Endothelial cell of umbilical vein (primary cell): Measurements from ENCODE around the gene IGSF22. TPM values are rescaled to one million over a fixed set of nuclear protein-coding genes. Genes with fewer than 3 reads are reported as not detected.

Experiments
- BruUV-seq: library from RNA; stranded (reverse); fragments of 400-500 nt; replicated peaks from 2 replicates; lab custom pipeline; 2021; lab: Mats Ljungman, UMichigan
- CTCF ChIA-PET: fragments of 300-600, 350-600 bp; sonication (Branson Sonifier 250); formaldehyde crosslinking; loops from one replicate; lab custom pipeline; 2021; ENCODE audit warnings: antibody characterized with exemption, inconsistent platforms; lab: Charles Lee
- POLR2A ChIA-PET: fragments of 300-600, 350-600 bp; sonication (Branson Sonifier 250); formaldehyde crosslinking; loops from one replicate; lab custom pipeline; 2021; ENCODE audit warnings: antibody characterized with exemption, inconsistent platforms; lab: Charles Lee
- DNase-seq: peaks from one replicate; pipeline ENCODE4 v3.0.0-alpha.2; 2011; ENCODE audit warnings: low read depth, low spot score
- FAIRE-seq: peaks from 2 replicates; lab custom pipeline; 2011; peaks lifted over from hg19 to GRCh38; lab: Jason Lieb, UNC
- H2AFZ ChIP-seq: 2 replicates; pipeline ENCODE4 v1.6.0; 2012; ENCODE audit warnings: low read depth, low read length, control low read depth, inconsistent platforms
- H3K27ac ChIP-seq: 2 replicates; pipeline ENCODE4 v1.5.1; 2011; ENCODE audit warnings: low read depth, mild to moderate bottlenecking, control low read depth, low read length, moderate library complexity; ENCODE audit not compliant: insufficient read depth
- H3K27me3 ChIP-seq, 2 experiments: 2 replicates each; pipeline versions ENCODE4 v1.6.0 to v1.6.1; 2011; ENCODE audit warnings: low read length in 2 of 2, mixed read lengths in 1 of 2; ENCODE audit not compliant: control insufficient read depth in 2 of 2, insufficient read depth in 2 of 2
- H3K36me3 ChIP-seq, 2 experiments: 2 replicates in 1 of 2; 3 replicates in 1 of 2; pipeline ENCODE4 v1.5.1; 2011; ENCODE audit warnings: low read length in 2 of 2, mild to moderate bottlenecking in 1 of 2, moderate library complexity in 1 of 2; ENCODE audit not compliant: control insufficient read depth in 2 of 2, insufficient read depth in 2 of 2; ENCODE audit errors: extremely low read depth in 1 of 2
- H3K4me1 ChIP-seq: 3 replicates; pipeline ENCODE4 v1.5.1; 2011; ENCODE audit warnings: mild to moderate bottlenecking, low read length; ENCODE audit not compliant: control insufficient read depth, insufficient read depth; ENCODE audit errors: extremely low read depth
- H3K4me2 ChIP-seq: 2 replicates; pipeline ENCODE4 v1.6.1; 2011; ENCODE audit warnings: low read length, control low read depth, mixed read lengths; ENCODE audit not compliant: insufficient read depth
- H3K4me3 ChIP-seq, 3 experiments: fragments of 200-600 bp in 1 of 3; sonication (generic), shearing (Covaris generic) in 1 of 3; replicated peaks in 1 of 3; 2 replicates each; pipeline ENCODE4 v1.5.1; 2011 to 2016; ENCODE audit warnings: control low read depth in 3 of 3, low read length in 3 of 3, mild to moderate bottlenecking in 2 of 3, inconsistent platforms in 1 of 3, low read depth in 1 of 3, moderate library complexity in 1 of 3; ENCODE audit not compliant: insufficient read depth in 1 of 3
- H3K79me2 ChIP-seq: 2 replicates; pipeline ENCODE4 v1.6.0; 2012; ENCODE audit warnings: low read length, inconsistent platforms; ENCODE audit not compliant: control insufficient read depth, insufficient read depth
- H3K9ac ChIP-seq: replicated peaks from 2 replicates; pipeline ENCODE3; 2011; ENCODE audit warnings: low read length, control low read depth; ENCODE audit not compliant: insufficient read depth; ENCODE audit errors: extremely low read depth
- H3K9me1 ChIP-seq: replicated peaks from 3 replicates; pipeline ENCODE4 v1.6.0; 2011; ENCODE audit warnings: mild to moderate bottlenecking, low read length; ENCODE audit not compliant: control insufficient read depth, insufficient read depth; ENCODE audit errors: extremely low read depth
- H3K9me3 ChIP-seq: replicated peaks from 2 replicates; pipeline ENCODE4 v1.5.1; 2012; ENCODE audit warnings: low read length, inconsistent platforms; ENCODE audit not compliant: control insufficient read depth, insufficient read depth
- H4K20me1 ChIP-seq: replicated peaks from 2 replicates; pipeline ENCODE3; 2011; ENCODE audit warnings: mild to moderate bottlenecking, low read length; ENCODE audit not compliant: control insufficient read depth, insufficient read depth; ENCODE audit errors: extremely low read depth
- CTCF ChIP-seq, 2 donors: IDR thresholded peaks; 1 replicate in 1 of 2; 2 replicates in 1 of 2; pipeline ENCODE4 v1.5.1; 2011; ENCODE audit warnings: low read length in 2 of 2, mild to moderate bottlenecking in 2 of 2, moderate library complexity in 2 of 2, control low read depth in 1 of 2, inconsistent platforms in 1 of 2, low read depth in 1 of 2; ENCODE audit not compliant: insufficient read depth in 1 of 2; ENCODE audit errors: extremely low read depth in 1 of 2
- EZH2 ChIP-seq: IDR thresholded peaks from 2 replicates; pipeline ENCODE4 v1.6.1; 2012; ENCODE audit warnings: borderline replicate concordance, low read depth, mild to moderate bottlenecking, moderate library complexity, low read length, inconsistent platforms; ENCODE audit not compliant: severe bottlenecking
- FOS ChIP-seq: IDR thresholded peaks from 2 replicates; pipeline ENCODE4 v1.6.1; 2011; ENCODE audit warnings: mild to moderate bottlenecking, low read length, moderate library complexity, borderline replicate concordance; ENCODE audit not compliant: insufficient read depth
- GATA2 ChIP-seq: IDR thresholded peaks from 2 replicates; pipeline ENCODE4 v1.7.0; 2011; ENCODE audit warnings: low read depth, mild to moderate bottlenecking, moderate library complexity, mixed read lengths, low read length; ENCODE audit not compliant: insufficient read length, insufficient read depth
- JUN ChIP-seq: IDR thresholded peaks from 2 replicates; pipeline ENCODE4 v1.6.1; 2011; ENCODE audit warnings: borderline replicate concordance, low read depth; ENCODE audit not compliant: insufficient read length, insufficient read depth
- MYC ChIP-seq: IDR thresholded peaks from one replicate; pipeline ENCODE4 v1.6.1; 2011; ENCODE audit warnings: mild to moderate bottlenecking, low read depth, low read length
- POLR2A ChIP-seq: IDR thresholded peaks from 2 replicates; pipeline ENCODE4 v1.6.1; 2012; ENCODE audit warnings: low read depth, mild to moderate bottlenecking, control low read depth, low read length
- POLR2AphosphoS5 ChIP-seq: IDR thresholded peaks from 2 replicates; pipeline ENCODE4 v1.6.1; 2012; ENCODE audit warnings: low read depth, mild to moderate bottlenecking, control low read depth, low read length, moderate library complexity; ENCODE audit not compliant: insufficient read depth
- dilution Hi-C: fragments of 300-500 bp; cut with MboI; formaldehyde crosslinking; loops from one replicate; pipeline ENCODE4 v1.15.0; 2019; ENCODE audit warnings: low sequenced_read_pairs; ENCODE audit not compliant: extremely low pct_ligation_motif_present
- intact Hi-C: fragments of 100-400 bp; cut with micrococcal nuclease; formaldehyde crosslinking; loops from one replicate; pipeline ENCODE4 v1.10.0; 2022
- polyA plus RNA-seq, 4 experiments: library from polyadenylated mRNA; depleted of rRNA in 3 of 4; stranded (reverse) in 3 of 4; unstranded in 1 of 4; fragments of >200 nt; gene quantifications; 2 replicates each; pipeline versions ENCODE4 v1.2.1 to v1.2.3, GENCODE V29; 2011 to 2012; ENCODE audit warnings: missing spikeins in 1 of 4
- total RNA-seq: library from RNA; stranded (reverse); gene quantifications from 2 replicates; pipeline ENCODE4 v1.2.3, GENCODE V29; 2021
- TF ChIP-seq, protein P1 (sequence below): IDR thresholded peaks from 2 replicates; pipeline ENCODE4 v1.6.1; 2011; ENCODE audit not compliant: insufficient read depth, insufficient read length

IGSF22 gene
- total and polyA plus RNA-seq, 2 donors (not counting 3 experiments of a cell fraction or from before 2014, with no cell fraction given) = not detected

DNA sequence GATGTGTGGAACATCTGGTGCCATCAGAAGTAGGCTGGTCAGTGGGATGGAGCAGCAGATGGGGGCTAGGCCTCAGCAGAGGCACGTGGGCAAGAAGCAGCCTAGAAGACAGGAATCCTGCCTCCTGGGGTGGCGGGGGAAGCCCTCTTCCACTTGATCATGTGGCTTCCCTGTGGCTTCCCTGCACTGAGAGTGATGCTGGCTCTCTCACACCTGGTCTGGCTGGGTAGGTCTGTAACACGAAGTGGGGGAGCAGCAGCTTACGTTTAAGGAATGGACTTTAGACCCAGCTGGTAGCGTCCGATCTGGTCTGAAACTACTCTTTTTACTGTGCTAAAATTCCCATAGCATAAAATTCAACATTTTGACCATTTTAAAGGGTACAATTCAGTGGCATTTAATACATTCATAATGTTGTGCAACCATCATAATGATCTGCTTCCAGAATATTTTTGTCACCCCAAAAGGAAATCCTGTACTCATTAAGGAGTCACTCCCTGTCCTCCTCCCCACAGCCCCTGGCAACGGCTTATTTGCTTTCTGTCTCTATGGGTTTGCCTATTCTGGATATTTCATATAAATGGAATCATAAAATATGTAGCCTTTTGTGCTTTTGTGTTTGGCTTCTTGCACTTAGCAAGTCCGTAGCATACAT, 43.9 kb upstream of the IGSF22 start:
- Histone ChIP-seq H3K27ac (no peak overlapping the region), H3K27me3 (peaks cover 0 to 3% of the 10 kb centered on the region in 2 experiments), H3K9me1 (no peaks in the 10 kb centered on the region), H3K4me3 (no peak overlapping the region), H4K20me1 (no peaks in the 10 kb centered on the region), H2AFZ (no peak overlapping the region), H3K4me1 (no peaks in the 10 kb centered on the region), H3K36me3 (no peaks in the 10 kb centered on the region), H3K79me2 (no peaks in the 10 kb centered on the region), H3K4me2 (no peak overlapping the region), H3K9me3 (no peaks in the 10 kb centered on the region), H3K9ac (no peak overlapping the region)
- TF ChIP-seq MYC = no peak
- TF ChIP-seq POLR2AphosphoS5 = no peak
- TF ChIP-seq FOS = no peak
- no peak for TF ChIP-seq POLR2A
- TF ChIP-seq EZH2 = no peak
- TF ChIP-seq, protein P1, sequence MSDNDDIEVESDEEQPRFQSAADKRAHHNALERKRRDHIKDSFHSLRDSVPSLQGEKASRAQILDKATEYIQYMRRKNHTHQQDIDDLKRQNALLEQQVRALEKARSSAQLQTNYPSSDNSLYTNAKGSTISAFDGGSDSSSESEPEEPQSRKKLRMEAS = no peak
- no peak for TF ChIP-seq JUN
- TF ChIP-seq CTCF (IDR thresholded peaks at IDR 0.05; ENCODE audit: extremely low read depth in 1 of 2, insufficient read depth in 1 of 2, low read depth in 1 of 2, low read length in 2 of 2) = no peak
- no peak for TF ChIP-seq GATA2
- dilution Hi-C loops = no loop called here
- intact Hi-C loops = loop anchor here (10.0 kb wide), 1 partner anchor 375 kb away; the partner anchor contains the start of gene LDHA
- no TSS peak for BruUV-seq
- no peak for FAIRE-seq
- DNase-seq = no peak
- CTCF ChIA-PET = interaction anchor here (1.1 to 2.2 kb wide), 2 partner anchors 12 to 48 kb away, joined by 3 to 6 read pairs; no protein-coding TSS in a partner anchor
- POLR2A ChIA-PET = no interaction called here
